ENCODE data around the gene FRMPD1.
"Not testable (repeated sequence)": the region's sequence is repeated elsewhere in the genome, so short reads cannot be mapped to it uniquely, and the experiment has no call there.

Gene FRMPD1, protein sequence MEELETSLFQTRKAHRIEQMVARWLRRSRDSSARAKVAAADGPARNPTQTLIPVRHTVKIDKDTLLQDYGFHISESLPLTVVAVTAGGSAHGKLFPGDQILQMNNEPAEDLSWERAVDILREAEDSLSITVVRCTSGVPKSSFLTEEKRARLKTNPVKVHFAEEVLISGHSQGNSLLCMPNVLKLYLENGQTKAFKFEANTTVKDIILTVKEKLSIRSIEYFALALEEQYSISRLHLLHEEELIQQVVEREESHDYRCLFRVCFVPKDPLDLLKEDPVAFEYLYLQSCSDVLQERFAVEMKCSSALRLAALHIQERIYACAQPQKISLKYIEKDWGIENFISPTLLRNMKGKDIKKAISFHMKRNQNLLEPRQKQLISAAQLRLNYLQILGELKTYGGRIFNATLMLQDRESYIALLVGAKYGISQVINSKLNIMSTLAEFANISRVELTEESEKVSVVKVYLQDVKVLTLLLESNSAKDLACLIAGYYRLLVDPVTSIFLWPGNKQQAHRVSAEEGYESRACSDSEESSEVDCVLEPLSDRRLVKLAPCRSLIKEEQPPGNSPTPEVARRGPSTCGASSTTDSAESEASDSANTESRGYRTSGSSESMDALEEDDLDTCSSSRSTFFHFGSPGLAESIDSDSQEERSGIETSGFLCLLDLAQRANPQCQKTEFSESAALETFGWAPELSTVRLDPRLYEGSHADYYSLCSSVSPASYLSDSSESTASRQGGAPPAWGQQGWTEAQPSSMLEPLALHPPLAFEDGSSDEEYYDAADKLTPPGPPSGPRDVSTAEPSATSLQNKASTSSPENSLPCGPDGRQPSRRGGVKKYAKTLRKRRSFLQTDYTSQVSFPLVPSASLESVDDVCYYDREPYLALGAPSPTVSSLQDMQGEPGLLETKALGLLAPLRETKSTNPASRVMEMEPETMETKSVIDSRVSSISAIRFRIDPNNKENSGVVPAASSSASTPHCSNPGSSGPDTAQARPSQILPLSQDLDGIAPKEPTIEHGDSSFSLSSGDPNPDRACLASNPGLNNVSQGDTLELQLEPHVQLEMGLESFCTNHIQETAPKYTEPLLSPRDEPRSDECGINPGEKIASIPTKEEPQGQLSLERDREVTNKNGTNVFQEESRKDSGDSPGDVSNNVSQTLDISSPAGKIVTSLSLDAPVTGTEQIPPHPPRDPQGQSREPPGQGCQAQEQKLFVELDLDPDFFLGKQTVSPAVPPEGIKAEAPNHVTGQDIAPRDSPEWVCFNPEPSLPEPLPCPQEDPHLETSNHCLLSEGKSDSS (N-terminal part only)

DNA sequence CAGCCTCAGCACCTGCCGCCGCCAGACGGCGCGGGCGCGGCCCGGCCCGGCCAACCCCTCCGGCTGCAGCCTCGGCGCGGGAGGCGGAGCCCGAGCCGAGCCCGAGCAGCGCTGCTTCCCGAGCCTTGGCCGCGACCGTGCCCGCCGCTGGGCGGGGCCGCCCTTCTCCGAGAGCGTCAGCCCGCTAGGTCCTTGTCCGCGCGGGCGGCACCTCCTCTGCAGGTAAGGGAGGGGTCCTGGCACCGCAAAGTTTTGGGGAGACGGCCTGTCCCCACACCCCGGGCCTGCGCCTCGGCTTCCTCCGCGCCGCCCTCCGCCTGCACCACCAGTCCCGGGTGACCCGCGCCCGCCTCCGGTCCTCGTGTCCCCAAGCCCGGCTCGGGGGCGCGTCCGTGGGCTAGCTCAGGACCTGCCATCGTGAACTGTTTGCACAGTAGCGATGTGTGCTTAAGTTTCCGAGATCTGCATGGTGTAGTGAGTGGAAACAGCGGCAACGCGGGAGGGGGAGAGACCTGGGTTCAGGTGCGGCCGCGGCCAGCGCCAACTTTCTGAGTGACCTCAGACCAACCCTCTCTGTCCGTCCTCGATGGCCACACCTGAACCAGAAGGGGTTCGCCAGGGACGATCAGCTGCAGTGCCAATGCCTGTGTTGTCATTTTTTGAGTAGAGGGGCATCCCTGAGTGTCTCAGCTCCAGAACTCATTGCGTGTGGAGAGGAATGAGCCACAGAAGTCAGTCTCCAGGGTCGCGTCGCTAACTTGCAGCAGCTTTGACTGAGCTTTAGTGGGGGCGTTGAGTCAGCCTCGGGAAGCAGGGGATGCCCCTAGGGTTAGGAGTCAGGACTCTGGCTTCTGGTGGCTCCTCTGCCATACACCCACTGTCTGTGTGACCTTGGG, at the start of gene FRMPD1:
Gene FRMPD1, plus strand, starts transcription at position 82 of the 896 bp plus-strand sequence. CDS start 41,688 bp downstream, outside the sequence.
- DNase-seq, result peak in 1 of 2 experiments; percentile 40

DNA sequence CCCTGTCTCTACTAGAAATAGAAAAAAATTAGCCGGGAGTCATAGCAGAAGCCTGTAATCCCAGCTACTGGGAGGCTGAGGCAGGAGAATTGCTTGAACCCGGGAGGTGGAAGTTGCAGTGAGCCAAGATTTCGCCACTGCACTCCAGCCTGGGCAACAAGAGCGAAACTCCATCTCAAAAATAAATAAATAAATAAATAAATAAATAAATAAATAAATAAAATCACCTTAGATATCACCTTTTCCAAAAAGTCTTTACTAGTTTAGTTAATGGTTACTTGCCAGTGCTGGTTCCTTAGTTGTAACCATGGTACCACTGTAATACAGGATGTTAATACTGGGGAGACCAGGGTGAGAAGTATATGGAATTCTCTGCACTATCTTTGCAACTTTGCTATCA, 48.7 kb upstream of the FRMPD1 start:
- not testable (repeated sequence) for DNase-seq

DNA sequence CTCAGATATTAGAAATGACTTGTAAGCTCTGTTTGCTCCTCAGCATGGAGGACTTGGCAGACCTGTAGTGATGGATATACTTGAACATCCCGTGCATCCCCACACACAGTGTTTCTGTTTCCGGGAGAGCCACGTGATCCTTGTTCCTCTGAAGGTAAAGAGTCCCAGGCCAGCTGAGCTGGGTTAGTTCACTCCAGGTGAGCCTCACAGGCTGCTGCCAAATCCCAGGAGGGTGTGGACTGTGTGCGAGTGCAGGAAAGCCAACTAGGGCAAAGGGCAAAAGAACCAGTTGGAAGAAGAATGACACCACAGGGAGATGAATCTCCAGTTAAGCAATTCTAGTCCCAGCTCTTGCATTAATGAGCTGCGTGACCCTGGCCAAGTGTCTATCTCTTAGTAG, 47.9 kb upstream of the FRMPD1 start:
- DNase-seq, result no peak

DNA sequence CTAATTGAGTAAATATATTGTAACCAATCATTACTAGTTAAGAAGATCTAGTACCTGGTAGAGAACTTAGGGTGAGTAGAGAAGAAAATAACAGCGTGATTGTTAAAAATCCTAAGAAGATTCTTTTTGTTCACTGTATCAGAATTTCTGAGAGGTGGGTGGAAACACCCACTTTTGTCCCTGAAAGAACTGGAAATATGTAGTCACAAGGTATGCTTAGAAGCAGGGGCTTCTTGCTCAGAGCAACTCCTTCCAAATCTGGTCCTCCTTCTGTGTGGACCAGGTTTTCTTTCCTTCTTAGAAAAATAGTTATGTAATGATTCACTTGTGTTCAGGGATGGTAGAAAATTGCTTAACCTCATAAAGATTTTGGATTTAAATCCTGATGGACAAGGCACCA, 46.5 kb upstream of the FRMPD1 start:
- DNase-seq, result no peak

DNA sequence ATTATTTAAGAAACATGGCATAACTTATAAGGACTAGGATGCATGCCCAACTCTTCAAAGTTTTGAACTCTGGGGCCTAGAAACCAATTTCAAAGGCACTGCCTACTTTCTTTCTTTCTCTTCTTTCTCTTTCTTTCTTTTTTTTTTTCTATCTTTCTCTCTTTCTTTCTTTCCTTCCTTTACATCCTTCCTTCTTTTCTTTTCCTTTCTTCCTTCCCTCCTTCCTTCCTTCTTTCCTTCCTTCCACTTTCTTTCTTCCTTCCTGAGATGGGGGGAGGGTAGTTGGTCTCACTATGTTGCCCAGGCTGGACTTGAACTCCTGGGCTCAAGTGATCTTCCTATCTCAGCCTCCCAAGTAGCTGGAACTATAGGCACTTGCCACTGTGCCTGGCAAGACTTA, 42.5 kb upstream of the FRMPD1 start:
- DNase-seq, result no peak

DNA sequence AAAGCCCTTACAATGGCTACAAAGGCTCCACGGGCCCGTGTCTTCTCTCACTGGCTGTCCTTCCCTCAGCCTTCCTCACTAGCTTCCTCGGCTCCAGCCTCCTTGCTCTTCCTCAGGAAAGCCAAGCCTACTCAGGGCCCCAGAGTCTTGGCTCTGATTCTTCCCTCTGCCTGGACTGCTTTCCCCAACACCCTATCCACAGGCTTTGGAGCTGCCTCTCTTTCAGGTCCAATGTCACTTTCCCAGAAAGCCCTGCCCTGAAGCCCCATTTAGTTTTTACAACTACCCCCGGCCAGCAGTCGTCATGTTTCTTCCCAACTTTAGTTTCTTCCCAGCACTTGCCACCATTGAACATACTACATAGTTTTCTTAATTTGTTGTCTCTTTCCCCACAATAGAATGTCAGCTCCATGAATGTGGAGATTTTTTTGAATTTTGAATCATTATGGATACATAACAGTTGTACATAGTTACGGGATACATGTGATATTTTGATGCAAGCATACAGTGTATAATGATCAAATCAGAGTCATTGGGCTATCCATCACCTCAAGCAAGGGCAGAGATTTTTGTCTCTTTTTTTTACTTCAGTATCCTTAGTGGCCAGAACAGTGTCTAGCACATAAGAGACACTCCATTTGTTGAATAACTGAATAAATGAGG, 40.9 kb upstream of the FRMPD1 start:
- no peak for DNase-seq

DNA sequence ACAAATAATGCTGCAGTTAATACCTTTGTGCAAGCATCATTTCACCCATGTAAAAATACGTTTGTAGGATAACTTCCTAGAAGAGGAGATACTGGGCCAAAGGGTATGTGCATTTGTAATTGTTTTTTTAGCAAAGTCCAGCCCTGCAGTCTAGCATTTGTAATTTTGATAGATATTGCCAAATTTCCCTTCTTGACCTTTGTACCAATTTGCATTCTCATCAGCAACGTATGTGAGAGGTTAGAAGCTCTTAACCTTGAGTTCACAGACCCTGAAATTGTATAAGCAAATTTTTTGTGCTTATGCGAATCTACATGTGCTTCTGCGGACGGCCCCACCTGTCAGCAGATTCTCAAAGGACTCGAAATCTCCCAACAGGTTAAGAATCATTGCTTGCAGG, 39.7 kb upstream of the FRMPD1 start:
- no peak for DNase-seq

DNA sequence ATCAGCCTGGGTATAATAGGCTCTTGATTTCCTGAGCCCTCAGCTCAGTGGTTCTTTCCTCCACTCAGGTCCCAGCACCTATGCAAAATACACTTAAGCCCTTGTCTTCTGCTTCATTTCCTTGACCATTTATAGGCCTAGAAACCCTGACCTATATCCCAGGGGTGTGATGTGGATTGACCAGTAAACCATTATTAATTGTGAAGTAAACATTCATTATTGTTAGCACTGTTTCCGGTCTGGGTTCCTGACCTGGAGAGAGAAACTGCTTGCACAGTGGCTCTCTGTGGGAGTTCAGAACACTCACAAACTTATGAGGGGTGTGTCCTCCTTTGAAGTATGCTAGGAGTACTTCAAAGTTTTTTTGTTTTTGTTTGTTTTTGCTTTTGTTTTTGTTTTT, 38.8 kb upstream of the FRMPD1 start:
- DNase-seq, result no peak

DNA sequence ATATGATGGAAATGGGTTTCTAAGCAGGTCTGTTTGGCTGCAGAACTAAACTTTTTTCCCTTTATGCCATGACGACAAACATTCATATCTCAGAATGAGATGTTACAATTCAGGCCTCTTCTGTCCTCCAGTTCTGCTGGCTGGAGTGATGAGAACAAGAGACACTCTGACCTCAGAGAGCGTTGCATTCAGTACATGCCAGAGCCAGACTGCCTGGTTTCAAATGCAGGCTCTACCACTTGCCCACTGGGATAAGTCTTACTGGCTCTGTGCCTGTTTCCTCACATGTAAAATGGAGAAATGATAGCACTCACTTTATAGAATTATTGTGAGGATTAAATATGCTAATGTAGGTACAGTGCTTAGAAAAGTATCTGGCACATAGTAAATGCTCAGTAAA, 33.6 kb upstream of the FRMPD1 start:
- DNase-seq, result no peak

DNA sequence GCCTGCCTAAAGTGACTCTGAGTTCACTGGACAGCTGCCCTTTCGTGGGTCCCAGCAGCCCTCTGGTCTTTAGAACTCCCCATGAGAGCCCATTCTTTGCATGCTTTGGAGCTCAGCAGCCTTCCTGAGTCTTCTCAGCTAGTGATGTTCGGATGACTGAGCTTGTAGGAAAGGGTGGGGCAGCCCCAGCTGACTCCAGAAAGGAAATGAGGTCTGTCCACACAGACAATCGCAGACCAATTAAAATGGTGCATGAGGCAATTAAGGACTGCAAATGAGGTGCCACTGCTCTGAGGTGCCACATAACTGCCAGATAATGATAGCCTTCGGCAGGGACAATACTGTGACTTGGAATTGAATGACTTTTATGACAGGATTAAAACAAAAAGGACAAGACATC, 32.9 kb upstream of the FRMPD1 start:
- DNase-seq, result no peak

DNA sequence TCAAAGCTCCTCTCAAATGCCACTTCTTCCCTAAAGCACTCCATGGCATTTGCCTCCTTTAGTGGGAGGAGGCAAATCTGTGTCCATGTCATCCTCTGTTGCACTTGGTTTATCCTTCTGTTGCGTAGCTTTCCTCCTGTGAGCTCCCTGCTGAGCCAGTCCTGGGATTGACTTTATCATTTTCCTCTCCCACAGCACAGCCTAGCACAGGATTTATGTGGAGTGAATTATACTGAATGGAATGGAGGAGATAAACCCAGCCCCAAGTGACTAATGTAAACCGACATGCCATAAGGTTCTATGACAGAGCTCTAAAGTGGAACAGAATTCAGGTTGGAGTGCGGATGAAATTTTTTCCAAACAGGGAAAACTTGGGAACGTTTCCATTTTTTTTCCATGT, 31.9 kb upstream of the FRMPD1 start:
- DNase-seq, result no peak

DNA sequence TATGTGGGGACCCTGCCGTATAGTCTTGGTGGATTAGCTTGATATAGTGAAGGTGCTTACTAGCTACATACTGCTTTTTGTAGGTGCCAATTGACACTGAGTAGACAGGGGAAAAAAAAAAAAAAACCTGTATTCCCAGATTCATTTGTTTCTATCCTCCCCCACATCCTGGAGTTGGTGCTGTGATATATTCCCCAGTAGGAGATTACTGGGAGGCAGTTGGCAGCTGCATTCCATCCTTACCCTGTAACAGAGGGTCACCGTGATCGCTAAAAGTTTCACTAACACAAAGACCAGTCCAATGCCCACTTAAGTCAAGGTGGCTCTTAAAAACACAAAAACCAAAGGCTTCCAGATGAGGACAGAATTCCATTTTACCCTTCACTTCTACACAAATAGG, 30.9 kb upstream of the FRMPD1 start:
- no peak for DNase-seq

DNA sequence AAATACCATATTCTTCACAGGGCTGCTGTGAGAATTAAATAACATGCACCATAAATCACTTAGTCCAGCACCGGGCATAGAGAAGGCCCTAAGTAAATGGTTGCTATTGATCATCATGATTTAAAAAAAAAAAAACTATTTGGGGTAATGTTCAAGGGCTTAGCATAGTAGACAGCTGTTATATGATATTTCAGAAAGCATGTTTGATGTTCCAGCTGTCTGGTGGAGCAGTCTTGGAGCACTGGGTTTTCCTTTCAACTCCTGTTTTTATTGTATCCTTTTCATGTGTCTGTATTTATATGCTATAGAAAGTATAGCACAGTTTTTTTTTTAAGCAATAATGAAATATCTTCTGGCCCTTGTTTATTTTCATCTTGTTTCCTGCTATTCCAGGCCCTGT, 30.4 kb upstream of the FRMPD1 start:
- DNase-seq, result no peak

DNA sequence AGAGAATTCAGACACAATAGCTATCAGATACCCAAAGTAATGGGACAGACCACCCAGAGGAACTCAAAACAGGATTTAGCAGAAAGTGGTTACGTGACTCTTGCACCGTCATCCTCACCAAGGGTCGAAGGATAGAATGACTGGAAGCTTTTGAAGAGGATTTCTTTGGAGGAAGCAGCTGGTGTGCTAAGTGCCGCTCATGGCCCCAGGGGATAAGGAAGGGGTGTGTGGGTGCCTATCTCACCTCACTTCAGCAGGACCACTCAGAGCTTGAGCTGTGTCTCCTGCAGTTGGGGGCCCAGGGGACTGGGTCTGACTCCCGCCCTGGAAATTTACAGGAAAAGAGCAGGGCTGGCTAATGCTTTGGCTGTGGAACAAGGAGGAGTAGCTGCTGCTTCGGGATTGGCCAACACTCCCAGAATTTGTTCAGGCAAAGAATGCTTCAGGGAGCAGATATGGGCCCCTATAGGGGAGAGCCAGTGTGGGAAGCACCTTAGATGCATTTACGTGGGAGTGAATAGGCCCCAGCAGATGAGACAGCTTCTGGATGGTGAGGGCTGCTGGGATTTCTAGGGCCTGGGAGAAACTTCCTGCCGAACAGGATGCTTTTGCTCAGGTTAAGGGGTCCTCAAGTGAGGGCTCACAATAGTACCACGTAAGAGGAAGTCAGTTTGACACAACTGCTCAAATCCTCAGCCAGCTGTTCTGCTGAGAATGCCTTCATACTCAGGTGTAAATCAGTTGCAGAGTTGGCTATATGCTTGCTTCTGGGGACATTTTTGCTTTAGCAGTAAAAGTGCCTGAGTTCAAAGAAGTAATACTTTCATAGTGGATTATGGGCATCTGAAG, 29.3 kb upstream of the FRMPD1 start:
- no peak for DNase-seq

DNA sequence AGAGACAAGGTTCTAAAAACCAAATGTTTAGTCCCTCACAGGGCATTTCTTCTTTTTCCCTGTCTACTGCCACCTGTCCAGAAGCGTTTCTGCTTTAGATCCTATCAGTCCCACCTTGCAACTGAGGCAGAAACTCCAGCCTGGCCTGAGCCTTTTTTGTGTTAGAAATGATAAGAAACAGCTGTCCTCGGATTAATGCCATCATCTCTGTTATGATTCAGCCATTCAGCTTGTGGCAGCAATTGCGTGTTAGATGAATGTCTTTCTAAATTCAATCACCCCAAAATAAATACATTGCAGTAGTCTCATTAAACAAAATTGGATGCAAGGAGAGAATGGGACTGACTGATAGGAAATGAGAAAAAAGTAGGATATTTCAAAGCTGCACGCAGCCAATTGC, 28.3 kb upstream of the FRMPD1 start:
- DNase-seq, result no peak

DNA sequence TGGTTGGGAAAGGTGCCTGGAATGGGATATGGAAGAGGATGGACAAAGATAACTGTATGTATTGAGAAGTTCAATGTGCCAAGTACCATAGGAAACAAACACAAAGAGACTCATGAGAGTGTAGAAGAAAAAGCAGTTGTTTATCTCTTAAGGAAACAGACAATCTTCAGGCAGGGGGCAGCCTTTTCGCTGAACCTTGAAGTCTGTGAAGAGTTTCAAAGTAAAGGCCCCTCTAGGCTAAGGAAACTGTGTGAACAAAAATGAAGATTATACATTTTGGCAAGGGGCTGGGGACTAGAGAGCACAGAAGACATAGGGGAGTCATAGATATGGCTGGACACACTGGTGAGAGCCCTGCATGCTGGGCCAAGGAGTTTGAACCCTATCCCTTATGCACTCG, 27.5 kb upstream of the FRMPD1 start:
- no peak for DNase-seq

DNA sequence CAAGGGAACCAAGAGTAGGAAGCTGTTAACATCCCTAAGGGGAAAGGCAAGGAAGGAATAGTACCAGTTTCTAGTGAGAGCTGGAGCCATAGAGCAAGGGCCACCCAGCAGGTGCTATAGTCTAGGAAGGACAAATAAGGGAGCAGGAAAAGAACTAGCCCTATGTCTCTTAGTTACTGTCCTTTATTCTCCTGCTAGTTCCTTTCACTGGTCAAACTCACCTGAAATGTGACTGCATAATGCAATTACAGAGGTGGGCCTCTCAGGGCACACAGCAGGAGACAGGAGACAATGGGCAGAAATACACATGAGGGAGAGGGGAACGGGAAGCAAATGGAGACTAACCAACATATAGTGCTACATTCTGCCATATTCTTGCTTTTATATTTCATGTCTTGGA, 26.7 kb upstream of the FRMPD1 start:
- no peak for DNase-seq

DNA sequence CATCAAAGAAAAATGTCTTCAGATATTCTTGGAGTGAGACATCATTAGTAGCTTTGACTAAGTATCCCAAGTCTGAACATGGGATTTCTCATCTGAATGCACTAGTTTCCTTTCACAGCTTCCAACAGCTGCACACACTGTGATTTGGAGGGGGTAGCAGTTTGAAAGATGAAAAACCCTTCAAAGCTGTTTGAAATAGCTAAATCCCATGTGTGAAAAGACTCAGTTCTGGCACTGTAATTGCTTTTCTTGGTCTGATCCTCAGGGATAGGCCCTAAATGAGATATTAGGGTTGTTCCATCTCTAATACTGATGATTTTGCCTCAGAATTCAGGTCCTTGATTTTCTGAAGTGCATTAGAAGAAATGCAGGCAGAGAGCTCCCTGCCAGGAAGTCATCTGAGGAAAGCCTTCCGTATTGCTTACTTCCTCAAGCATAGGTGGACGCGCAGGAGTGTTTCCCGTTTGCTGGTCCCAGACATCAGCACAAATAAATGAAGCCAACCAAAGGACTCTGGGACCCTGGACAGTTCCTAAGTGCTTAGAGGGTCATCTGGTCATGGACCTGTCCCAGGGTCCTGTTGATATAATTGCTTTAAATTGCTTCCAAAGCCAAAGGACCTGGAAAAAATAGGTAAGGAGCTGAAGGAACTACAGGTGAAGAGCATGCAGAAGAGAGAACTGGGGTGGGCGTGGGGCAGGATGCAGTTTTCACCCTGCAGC, 25.6 kb upstream of the FRMPD1 start:
- no peak for DNase-seq

DNA sequence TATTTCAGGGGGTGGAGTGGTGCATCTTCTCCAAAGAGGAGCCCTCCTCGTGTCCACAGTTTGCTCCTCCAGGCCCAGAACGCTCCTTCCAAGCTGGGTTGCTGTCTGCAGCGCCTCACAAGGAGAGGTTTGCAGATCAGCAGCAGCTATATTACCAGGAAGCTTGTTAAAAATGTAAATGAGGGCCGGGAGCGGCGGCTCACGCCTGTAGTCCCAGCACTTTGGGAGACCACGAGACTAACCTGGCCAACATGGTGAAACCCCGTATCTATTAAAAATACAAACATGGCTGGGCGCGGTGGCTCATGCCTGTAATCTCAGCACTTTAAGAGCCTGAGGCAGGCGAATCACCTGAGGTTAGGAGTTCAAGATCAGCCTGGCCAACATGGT, 25.0 kb upstream of the FRMPD1 start:
- no peak for DNase-seq

DNA sequence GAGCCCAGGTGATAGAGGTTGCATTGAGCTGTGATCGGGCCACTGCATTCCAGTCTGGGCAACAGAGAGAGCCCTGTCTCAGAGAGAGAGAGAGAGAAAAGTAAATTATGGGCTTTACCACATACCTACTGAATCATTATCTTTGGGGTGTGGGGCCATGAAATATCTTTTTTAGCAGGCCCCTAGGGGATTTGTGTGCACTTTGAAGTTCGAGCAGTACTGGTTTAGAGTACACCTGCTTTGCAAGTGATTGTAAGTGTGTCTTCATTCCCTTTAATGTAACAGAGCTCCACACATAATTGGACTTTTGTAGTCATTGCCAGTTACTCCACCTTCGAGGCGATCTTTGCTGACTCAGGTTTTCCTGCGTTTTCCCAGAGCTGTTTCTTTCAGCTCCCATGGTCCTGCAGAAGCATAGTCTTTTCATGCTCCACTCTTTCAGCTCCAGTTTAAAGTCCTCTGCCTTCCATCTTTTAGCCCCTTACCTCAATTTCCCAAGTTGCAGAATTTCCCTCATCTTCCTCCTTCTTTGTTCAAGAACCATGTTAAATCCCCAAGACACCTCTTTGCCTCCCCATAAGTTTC, 24.0 kb upstream of the FRMPD1 start:
- no peak for DNase-seq
